Measurements from ENCODE around the gene TEX12.
"Not testable (repeated sequence)": the region's sequence is repeated elsewhere in the genome, so short reads cannot be mapped to it uniquely, and the experiment has no call there.

The TEX12 gene

DNA sequence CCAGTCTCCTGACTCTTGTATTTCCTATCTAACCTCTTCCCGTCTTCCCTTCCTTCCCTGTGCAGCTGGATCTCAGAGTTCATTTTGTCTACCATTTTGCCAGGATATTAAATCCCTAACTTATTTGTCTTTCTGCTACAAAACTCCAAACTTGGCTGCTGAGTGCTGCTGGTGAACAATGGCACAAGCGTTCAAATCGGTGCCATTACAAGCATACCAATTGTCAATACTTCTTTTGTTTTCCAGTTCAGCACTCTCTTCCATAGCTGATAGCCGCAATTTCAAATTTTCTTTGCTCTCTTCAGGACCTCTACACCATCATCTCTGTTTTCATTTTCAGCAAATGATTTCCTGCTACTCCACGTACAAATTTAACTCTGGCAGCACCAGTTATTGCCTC is 16.7 kb upstream of the TEX12 start:
- FAIRE-seq, result no peak
- TF ChIP-seq POLR2AphosphoS5 (IDR thresholded peaks at IDR 0.05; ENCODE audit: low read depth, low read length), result no peak
- TF ChIP-seq POU2F2 (IDR thresholded peaks at IDR 0.05; ENCODE audit: low read depth, low read length), result no peak
- no peak for TF ChIP-seq SPI1 (IDR thresholded peaks at IDR 0.05; ENCODE audit: low read depth, low read length)
- no peak for TF ChIP-seq PAX5 (IDR thresholded peaks at IDR 0.05; ENCODE audit: insufficient read depth, low read length, severe bottlenecking)
- TF ChIP-seq POLR2A (IDR thresholded peaks at IDR 0.05; ENCODE audit: low read depth, low read length), result no peak
- TF ChIP-seq TAF1 (IDR thresholded peaks at IDR 0.05; ENCODE audit: low read depth, low read length), result no peak
- no peak for DNase-seq (ENCODE audit: insufficient read length, low spot score)

DNA sequence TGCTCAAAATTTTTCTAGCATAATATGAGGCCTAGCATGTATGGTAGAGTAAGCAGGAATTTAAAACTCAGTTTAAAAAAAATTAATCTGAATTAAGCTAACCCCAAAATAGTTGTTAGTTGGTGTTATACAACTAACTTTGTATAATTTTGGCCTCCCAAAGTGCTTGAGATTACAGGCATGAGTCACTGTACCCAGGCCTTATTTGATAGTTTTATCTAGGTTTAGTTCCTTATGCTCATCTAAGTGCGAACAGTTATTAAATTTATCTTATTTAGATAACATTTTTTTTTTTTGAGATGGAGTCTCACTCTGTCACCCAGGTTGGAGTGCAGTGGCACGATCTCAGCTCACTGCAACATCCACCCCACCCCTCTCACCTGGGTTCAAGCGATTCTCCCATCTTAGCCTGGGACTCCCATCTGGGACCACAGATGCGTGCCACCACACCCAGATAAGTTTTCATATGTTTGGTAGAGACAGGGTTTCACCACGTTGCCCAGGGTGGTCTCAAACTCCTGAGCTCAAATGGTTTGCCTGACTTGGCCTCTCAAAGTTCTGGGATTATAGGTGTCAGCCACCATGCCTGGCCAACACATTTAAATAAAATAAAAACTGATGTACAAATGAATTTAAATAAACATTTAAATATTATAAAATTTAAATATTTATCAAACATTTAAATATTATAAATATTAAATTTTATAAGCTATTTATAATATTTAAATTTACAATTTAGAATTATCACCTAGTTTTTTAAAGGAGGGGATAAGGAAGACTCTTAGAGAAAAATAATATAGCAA is 10.8 kb upstream of the TEX12 start:
- no peak for TF ChIP-seq PAX5 (IDR thresholded peaks at IDR 0.05; ENCODE audit: insufficient read depth, low read length, severe bottlenecking)
- no peak for TF ChIP-seq POLR2AphosphoS5 (IDR thresholded peaks at IDR 0.05; ENCODE audit: low read depth, low read length)
- no peak for TF ChIP-seq POU2F2 (IDR thresholded peaks at IDR 0.05; ENCODE audit: low read depth, low read length)
- TF ChIP-seq POLR2A (IDR thresholded peaks at IDR 0.05; ENCODE audit: low read depth, low read length), result no peak
- DNase-seq (ENCODE audit: insufficient read length, low spot score) (no peak), FAIRE-seq (no peak)

DNA sequence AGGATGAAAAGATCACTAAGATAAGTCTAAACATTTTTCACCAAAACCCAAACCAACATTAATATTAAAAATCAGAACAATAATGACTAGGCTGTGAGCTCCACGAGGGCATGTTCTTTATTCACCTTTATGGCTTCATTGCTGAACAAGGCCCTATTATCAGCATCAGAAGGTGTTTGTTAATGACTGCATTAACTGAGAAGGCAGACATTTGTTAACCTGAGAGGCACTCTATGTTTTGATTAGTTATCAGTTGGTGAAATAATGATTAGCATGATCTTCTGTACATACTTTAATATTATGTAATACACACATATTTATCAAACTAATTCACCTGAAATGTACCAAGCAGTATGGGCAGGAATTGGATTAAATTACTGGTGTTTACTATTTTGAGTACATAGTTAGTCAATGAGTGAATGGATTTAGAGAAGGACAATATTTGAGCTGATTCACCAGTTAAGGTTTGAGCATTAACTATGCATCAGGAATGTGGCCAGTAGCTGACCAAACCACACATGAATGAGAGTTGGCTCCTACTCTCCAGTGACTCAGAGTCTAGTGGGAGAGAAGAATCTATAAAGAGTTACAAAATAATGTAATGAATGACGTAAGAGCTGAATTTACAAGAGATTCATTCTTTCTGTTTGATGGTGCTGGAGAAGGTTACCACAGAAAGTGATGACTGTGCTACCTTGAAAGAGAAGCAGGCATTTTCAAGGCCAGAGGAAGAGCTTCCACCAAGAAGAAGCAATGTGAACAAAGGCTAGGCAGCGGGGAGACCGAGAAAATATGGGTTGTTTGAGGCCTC is 10.0 kb upstream of the TEX12 start:
- FAIRE-seq (peak; percentile 75), DNase-seq (ENCODE audit: insufficient read length, low spot score) (no peak)
- TF ChIP-seq POU2F2 (IDR thresholded peaks at IDR 0.05; ENCODE audit: low read depth, low read length) (no peak), TAF1 (IDR thresholded peaks at IDR 0.05; ENCODE audit: low read depth, low read length) (no peak), POLR2AphosphoS5 (IDR thresholded peaks at IDR 0.05; ENCODE audit: low read depth, low read length) (no peak), SPI1 (IDR thresholded peaks at IDR 0.05; ENCODE audit: low read depth, low read length) (no peak), PAX5 (IDR thresholded peaks at IDR 0.05; ENCODE audit: insufficient read depth, low read length, severe bottlenecking) (no peak), POLR2A (IDR thresholded peaks at IDR 0.05; ENCODE audit: low read depth, low read length) (no peak)

DNA sequence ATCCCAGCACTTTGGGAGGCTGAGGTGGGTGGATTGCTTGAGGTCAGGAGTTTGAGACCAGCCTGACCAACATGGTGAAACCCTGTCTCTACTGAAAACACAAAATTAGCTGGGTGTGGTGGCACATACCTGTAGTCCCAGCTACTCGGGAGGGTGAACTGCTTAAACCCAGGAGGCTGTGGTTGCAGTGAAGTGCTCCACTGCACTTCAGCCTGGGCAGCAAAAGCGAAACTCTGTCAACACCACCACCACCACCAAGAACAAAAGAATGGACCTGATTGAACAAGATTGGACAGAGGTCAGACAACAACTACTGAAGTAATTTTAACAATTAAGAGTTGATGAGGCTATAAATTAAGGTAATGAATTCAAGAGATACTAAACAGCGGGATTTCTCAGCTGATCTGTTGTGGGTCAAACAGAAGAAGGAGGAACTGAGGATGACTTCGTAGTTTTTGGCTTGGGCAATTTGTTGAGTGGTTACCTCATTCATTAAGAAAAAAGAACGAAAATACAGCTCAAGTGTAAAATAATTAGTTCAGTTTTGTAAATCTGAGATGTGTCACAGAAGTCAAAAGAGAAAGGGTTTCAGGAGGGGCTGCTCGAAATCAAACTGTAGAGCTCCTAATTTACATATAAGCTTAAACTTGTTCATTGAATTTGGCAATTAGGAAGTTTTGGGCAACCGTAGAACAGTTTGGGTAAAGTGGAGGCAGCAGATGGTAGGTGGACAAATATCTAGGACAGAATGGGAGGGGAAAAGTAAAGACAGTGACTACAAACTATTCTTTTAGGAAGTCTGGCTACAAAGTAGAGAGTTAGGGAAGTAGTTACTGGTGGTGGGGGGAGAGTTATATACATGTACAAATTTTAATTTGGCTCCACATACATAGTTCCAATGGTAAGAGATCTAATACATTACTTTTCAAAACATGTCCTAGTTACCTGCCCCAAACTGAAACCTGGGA is 7.8 kb upstream of the TEX12 start:
- TF ChIP-seq SPI1 (IDR thresholded peaks at IDR 0.05; ENCODE audit: low read depth, low read length) (no peak; the same call in 1 of the 2 replicates), POU2F2 (IDR thresholded peaks at IDR 0.05; ENCODE audit: low read depth, low read length) (no peak), POLR2A (IDR thresholded peaks at IDR 0.05; ENCODE audit: low read depth, low read length) (no peak), PAX5 (IDR thresholded peaks at IDR 0.05; ENCODE audit: insufficient read depth, low read length, severe bottlenecking) (no peak), TAF1 (IDR thresholded peaks at IDR 0.05; ENCODE audit: low read depth, low read length) (no peak), POLR2AphosphoS5 (IDR thresholded peaks at IDR 0.05; ENCODE audit: low read depth, low read length) (no peak)
- DNase-seq (ENCODE audit: insufficient read length, low spot score) (no peak), FAIRE-seq (no peak)

DNA sequence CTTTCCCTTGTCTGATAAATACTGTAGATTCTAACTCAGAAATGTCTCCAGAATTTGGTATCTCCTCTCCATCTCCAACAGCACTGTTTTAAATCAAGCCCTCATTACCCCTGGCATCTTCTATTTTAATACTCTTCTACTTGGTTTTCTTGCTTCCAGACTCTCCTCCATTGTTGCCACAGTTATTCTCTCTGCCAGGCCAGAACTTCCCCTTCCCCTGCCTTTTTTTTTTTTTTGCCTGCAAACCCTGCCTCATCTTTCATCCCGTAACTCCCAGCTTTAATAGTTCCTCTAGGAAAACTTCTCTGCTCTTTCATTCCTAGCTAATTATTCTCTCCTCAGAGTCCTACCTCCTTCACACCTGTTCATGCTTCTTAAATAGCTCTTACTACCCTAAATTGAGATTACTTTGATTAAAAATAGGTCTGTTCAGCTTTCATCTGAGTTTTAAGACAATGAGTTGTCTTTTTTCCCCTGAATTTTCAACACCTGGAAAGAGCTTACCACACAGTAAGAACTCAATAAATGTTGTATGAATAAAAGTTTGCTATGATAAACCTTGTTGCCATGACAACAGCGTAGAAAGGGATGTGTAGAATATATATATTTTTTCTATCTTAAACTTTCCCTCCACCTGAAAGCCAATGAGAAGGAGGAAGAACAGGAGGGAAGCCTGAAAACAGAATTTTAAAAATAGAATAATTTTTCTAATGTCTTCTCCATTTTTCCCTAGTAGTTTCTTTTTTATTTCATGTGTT is 6.9 kb upstream of the TEX12 start:
- FAIRE-seq (no peak), DNase-seq (ENCODE audit: insufficient read length, low spot score) (no peak)
- no peak for TF ChIP-seq SPI1 (IDR thresholded peaks at IDR 0.05; ENCODE audit: low read depth, low read length)
- no peak for TF ChIP-seq POU2F2 (IDR thresholded peaks at IDR 0.05; ENCODE audit: low read depth, low read length)
- TF ChIP-seq PAX5 (IDR thresholded peaks at IDR 0.05; ENCODE audit: insufficient read depth, low read length, severe bottlenecking), result no peak
- no peak for TF ChIP-seq TAF1 (IDR thresholded peaks at IDR 0.05; ENCODE audit: low read depth, low read length)
- no peak for TF ChIP-seq POLR2A (IDR thresholded peaks at IDR 0.05; ENCODE audit: low read depth, low read length)
- TF ChIP-seq POLR2AphosphoS5 (IDR thresholded peaks at IDR 0.05; ENCODE audit: low read depth, low read length), result no peak

DNA sequence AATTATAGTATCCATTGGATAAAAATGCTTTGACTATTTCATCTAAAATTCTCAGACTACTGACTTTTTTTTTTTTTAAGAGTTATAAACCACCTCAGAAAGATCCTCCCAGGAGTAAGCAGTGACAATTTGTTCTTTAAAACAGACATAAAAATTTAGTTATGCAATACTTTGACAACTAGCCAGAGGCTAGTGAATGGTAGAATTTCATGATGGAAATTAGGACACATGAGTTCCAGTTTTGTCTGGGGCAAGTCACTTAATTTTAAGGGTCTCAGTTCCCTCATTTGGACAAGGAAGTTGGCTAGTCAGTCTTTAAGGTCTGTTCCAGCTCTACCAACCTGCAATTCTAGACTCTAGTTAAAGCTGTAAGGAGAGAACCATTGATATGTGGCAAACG is 6.2 kb upstream of the TEX12 start:
- no peak for TF ChIP-seq POLR2AphosphoS5 (IDR thresholded peaks at IDR 0.05; ENCODE audit: low read depth, low read length)
- no peak for TF ChIP-seq POU2F2 (IDR thresholded peaks at IDR 0.05; ENCODE audit: low read depth, low read length)
- TF ChIP-seq SPI1 (IDR thresholded peaks at IDR 0.05; ENCODE audit: low read depth, low read length), result no peak
- no peak for TF ChIP-seq TAF1 (IDR thresholded peaks at IDR 0.05; ENCODE audit: low read depth, low read length)
- TF ChIP-seq POLR2A (IDR thresholded peaks at IDR 0.05; ENCODE audit: low read depth, low read length), result no peak
- no peak for TF ChIP-seq PAX5 (IDR thresholded peaks at IDR 0.05; ENCODE audit: insufficient read depth, low read length, severe bottlenecking)
- no peak for FAIRE-seq
- no peak for DNase-seq (ENCODE audit: insufficient read length, low spot score)

DNA sequence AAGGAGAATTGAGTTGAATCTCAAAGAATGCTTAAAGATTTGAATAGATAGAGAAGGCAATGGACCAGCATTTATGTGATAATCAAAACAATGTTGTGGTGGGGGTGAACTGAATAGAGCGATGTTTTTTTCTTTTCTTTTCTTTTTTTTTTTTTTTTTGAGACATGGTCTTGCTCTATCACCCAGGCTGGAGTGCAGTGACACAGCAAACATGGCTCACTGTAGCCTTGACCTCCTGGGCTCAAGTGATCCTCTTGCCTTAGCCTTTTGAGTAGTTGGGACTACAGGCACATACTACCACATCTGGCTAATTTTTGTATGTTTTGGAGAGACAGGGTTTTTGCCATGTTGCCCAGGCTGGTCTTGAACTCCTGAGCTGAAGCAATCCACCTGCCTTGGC is 5.0 kb upstream of the TEX12 start:
- DNase-seq (ENCODE audit: insufficient read length, low spot score); FAIRE-seq: not testable (repeated sequence)

DNA sequence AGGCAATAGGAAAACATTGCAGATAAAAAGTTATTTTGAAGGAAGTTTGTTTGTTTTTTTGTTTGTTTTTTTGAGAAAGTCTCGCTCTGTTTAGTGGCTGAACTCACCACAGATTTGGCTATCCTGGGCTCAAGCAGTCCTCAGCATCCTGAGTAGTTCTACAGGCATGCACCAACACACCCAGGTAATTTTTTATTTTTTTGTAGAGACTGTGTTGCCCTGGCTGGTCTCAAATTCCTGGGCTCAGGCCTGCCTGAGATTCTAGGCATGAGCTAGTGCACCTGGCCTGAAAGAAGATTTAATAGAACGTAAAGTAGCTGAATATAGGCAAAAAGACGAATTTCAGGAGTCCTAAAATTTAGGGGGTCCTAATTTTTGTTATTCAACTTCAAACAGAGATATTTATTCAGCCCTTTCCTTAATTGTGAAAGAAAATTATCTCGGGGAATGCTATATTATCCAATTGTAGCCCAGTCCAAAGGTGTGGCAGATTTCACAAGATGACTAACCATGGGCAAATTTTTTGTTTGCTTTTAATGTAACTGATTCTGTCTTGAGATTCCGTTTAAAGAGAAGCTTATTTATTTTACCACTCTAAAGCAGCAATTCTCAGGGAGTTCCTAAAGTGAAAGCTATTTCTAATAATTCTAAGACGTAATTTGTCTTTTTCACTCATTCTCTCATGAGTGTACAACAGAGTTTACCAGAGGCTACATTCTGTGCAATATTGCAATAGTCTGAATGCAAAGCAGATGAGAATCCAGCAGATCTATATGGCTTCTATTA is 4.2 kb upstream of the TEX12 start:
- FAIRE-seq, result no peak
- TF ChIP-seq POLR2A (IDR thresholded peaks at IDR 0.05; ENCODE audit: low read depth, low read length), result no peak
- no peak for TF ChIP-seq POLR2AphosphoS5 (IDR thresholded peaks at IDR 0.05; ENCODE audit: low read depth, low read length)
- TF ChIP-seq POU2F2 (IDR thresholded peaks at IDR 0.05; ENCODE audit: low read depth, low read length), result no peak
- TF ChIP-seq PAX5 (IDR thresholded peaks at IDR 0.05; ENCODE audit: insufficient read depth, low read length, severe bottlenecking), result no peak
- no peak for TF ChIP-seq TAF1 (IDR thresholded peaks at IDR 0.05; ENCODE audit: low read depth, low read length)
- no peak for TF ChIP-seq SPI1 (IDR thresholded peaks at IDR 0.05; ENCODE audit: low read depth, low read length)
- DNase-seq (ENCODE audit: insufficient read length, low spot score), result no peak

Data from GM12891 (cell line).